ENCODE data around the gene KRTAP10-6.

The KRTAP10-6 gene

GRCh38 chr21:44590311-44590721, 2.0 kb downstream of the KRTAP10-6 start:
- H3K4me3 ChIP-seq (ENCODE audit: low read depth, low read length) = no peak overlapping the region
- no peak for DNase-seq (ENCODE audit: low read depth)
- no peak for TF ChIP-seq CTCF (IDR thresholded peaks at IDR 0.05; ENCODE audit: low read depth, low read length, missing control alignments)

- no peak overlapping the region for H3K4me3 ChIP-seq (ENCODE audit: low read depth, low read length)
- TF ChIP-seq CTCF (IDR thresholded peaks at IDR 0.05; ENCODE audit: low read depth, low read length, missing control alignments) = no peak
- no peak for DNase-seq (ENCODE audit: low read depth)
Measured at GRCh38 chr21:44589586-44590305, 2.6 kb downstream of the KRTAP10-6 start.

GRCh38 chr21:44589094-44589493, 3.2 kb downstream of the KRTAP10-6 start:
- TF ChIP-seq CTCF (IDR thresholded peaks at IDR 0.05; ENCODE audit: low read depth, low read length, missing control alignments) = no peak
- H3K4me3 ChIP-seq (ENCODE audit: low read depth, low read length) = no peak overlapping the region
- no peak for DNase-seq (ENCODE audit: low read depth)

GRCh38 chr21:44585892-44586291, 6.4 kb downstream of the KRTAP10-6 start:
- H3K4me3 ChIP-seq (ENCODE audit: low read depth, low read length) = no peak overlapping the region
- DNase-seq (ENCODE audit: low read depth) = no peak
- TF ChIP-seq CTCF (IDR thresholded peaks at IDR 0.05; ENCODE audit: low read depth, low read length, missing control alignments) = no peak

- no peak for DNase-seq (ENCODE audit: low read depth)
- no peak for TF ChIP-seq CTCF (IDR thresholded peaks at IDR 0.05; ENCODE audit: low read depth, low read length, missing control alignments)
- H3K4me3 ChIP-seq (ENCODE audit: low read depth, low read length) = no peak overlapping the region
Measured at GRCh38 chr21:44583800-44584147, 8.5 kb downstream of the KRTAP10-6 start.

GRCh38 chr21:44583089-44583799, 9.1 kb downstream of the KRTAP10-6 start:
- no peak for DNase-seq (ENCODE audit: low read depth)
- H3K4me3 ChIP-seq (ENCODE audit: low read depth, low read length) = no peak overlapping the region
- no peak for TF ChIP-seq CTCF (IDR thresholded peaks at IDR 0.05; ENCODE audit: low read depth, low read length, missing control alignments)

GRCh38 chr21:44582055-44582454, 10.2 kb downstream of the KRTAP10-6 start:
- TF ChIP-seq CTCF (IDR thresholded peaks at IDR 0.05; ENCODE audit: low read depth, low read length, missing control alignments) = no peak
- DNase-seq (ENCODE audit: low read depth) = no peak
- H3K4me3 ChIP-seq (ENCODE audit: low read depth, low read length) = no peak overlapping the region

Data from GM12864 (cell line).